HepG2 (cell line): ENCODE results near the gene NAALADL1. TPM values are rescaled to one million over a fixed set of nuclear protein-coding genes. Genes with fewer than 3 reads are reported as not detected.

Source experiments
- CENPT ChIP-seq: sonication (generic); formaldehyde crosslinking; IDR thresholded peaks from 2 replicates; pipeline ENCODE4 v1.8.0; 2022; ENCODE audit warnings: low read depth, mild to moderate bottlenecking, moderate library complexity, missing genetic modification reagents
- GPN1 ChIP-seq: sonication (generic); formaldehyde crosslinking; IDR thresholded peaks from 2 replicates; pipeline ENCODE4 v1.5.1; 2020; ENCODE audit warnings: missing genetic modification reagents, borderline replicate concordance
- HINFP ChIP-seq: sonication (generic); formaldehyde crosslinking; IDR thresholded peaks from 2 replicates; pipeline ENCODE4 v1.4.0; 2020; ENCODE audit warnings: low read depth, mild to moderate bottlenecking, missing genetic modification reagents
- HNF4A ChIP-seq: sonication (generic); formaldehyde crosslinking; IDR thresholded peaks from 2 replicates; pipeline ENCODE4 v1.4.0; 2020; ENCODE audit warnings: missing genetic modification reagents
- IKZF4 ChIP-seq: sonication (generic); formaldehyde crosslinking; IDR thresholded peaks from 2 replicates; pipeline ENCODE4 v1.5.1; 2020; ENCODE audit warnings: borderline replicate concordance, mild to moderate bottlenecking, low read depth, missing genetic modification reagents; ENCODE audit errors: not compliant biosample characterization
- MAFF ChIP-seq: IDR thresholded peaks from 2 replicates; pipeline ENCODE4 v1.6.1; 2011; ENCODE audit warnings: low read depth, low read length, improper control_type of control experiment
- NONO ChIP-seq, 2 experiments: fragments of 450-650 bp in 1 of 2; sonication (generic) in 1 of 2; formaldehyde crosslinking in 1 of 2; IDR thresholded peaks in 1 of 2; conservative IDR thresholded peaks in 1 of 2; 2 replicates each; pipeline versions ENCODE4 v1.6.1 to v1.8.0; 2017 to 2022; ENCODE audit warnings: mild to moderate bottlenecking in 1 of 2, missing genetic modification reagents in 1 of 2, moderate library complexity in 1 of 2
- RBFOX2 ChIP-seq: fragments of 200-400 bp; formaldehyde crosslinking; IDR thresholded peaks from 2 replicates; pipeline ENCODE4 v1.6.1; 2017; ENCODE audit warnings: low read depth, mild to moderate bottlenecking, low read length
- SMARCE1 ChIP-seq: fragments of 450-650 bp; IDR thresholded peaks from 2 replicates; pipeline ENCODE4 v1.6.1; 2017; ENCODE audit warnings: borderline replicate concordance
- TARDBP ChIP-seq: sonication (generic); formaldehyde crosslinking; IDR thresholded peaks from 2 replicates; pipeline ENCODE4 v1.8.0; 2022; ENCODE audit warnings: mild to moderate bottlenecking, missing genetic modification reagents
- ZBTB34 ChIP-seq: sonication (generic); formaldehyde crosslinking; IDR thresholded peaks from 2 replicates; pipeline ENCODE4 v1.8.0; 2022; ENCODE audit warnings: mild to moderate bottlenecking, missing genetic modification reagents
- ZFP82 ChIP-seq: sonication (generic); formaldehyde crosslinking; IDR thresholded peaks from 2 replicates; pipeline ENCODE4 v1.5.1; 2020; ENCODE audit warnings: mild to moderate bottlenecking, missing genetic modification reagents, borderline replicate concordance
- ZKSCAN1 ChIP-seq: fragments of 150-350 bp; IDR thresholded peaks from 2 replicates; pipeline ENCODE4 v1.6.1; 2014; ENCODE audit warnings: low read length
- ZNF17 ChIP-seq: sonication (generic); formaldehyde crosslinking; IDR thresholded peaks from 2 replicates; pipeline ENCODE4 v1.5.0; 2020; ENCODE audit warnings: mild to moderate bottlenecking, missing genetic modification reagents
- ZNF703 ChIP-seq: sonication (generic); formaldehyde crosslinking; IDR thresholded peaks from 2 replicates; pipeline ENCODE4 v1.5.1; 2020; ENCODE audit warnings: missing genetic modification reagents, mild to moderate bottlenecking, moderate library complexity, borderline replicate concordance
- polyA plus RNA-seq, 8 experiments: library from polyadenylated mRNA; depleted of rRNA in 3 of 8; stranded (reverse) in 7 of 8; unstranded in 1 of 8; fragments of >200 nt; fragmentation: Illumina TruSeq in 4 of 8; extraction: Trizol in 4 of 8; gene quantifications; 2 replicates each; pipeline versions ENCODE4 v1.2.1 to v1.2.3, GENCODE V29; 2011 to 2016; ENCODE audit warnings: low read depth in 4 of 8, missing spikeins in 1 of 8, mixed read lengths in 1 of 8; ENCODE audit not compliant: insufficient read depth in 1 of 8
- total RNA-seq, 5 experiments: library from RNA; depleted of rRNA; stranded (reverse); fragments of >200 nt; fragmentation: Illumina TruSeq; extraction: Trizol; gene quantifications; 2 replicates each; pipeline ENCODE4 v1.2.3, GENCODE V29; 2016; ENCODE audit warnings: low read depth in 1 of 5
- TF ChIP-seq, protein P1 (sequence below): sonication (generic); formaldehyde crosslinking; IDR thresholded peaks from 2 replicates; pipeline ENCODE4 v1.5.0; 2020; ENCODE audit warnings: mild to moderate bottlenecking, missing genetic modification reagents, borderline replicate concordance
- TF ChIP-seq, protein P2 (sequence below): IDR thresholded peaks from 2 replicates; pipeline ENCODE4 v1.6.1; 2018; ENCODE audit warnings: missing genetic modification reagents, mild to moderate bottlenecking, missing compliant biosample characterization
- TF ChIP-seq, protein P3 (sequence below): sonication (generic); formaldehyde crosslinking; IDR thresholded peaks from 2 replicates; pipeline ENCODE4 v1.4.0; 2020; ENCODE audit warnings: missing genetic modification reagents

Gene NAALADL1
- total and polyA plus RNA-seq, 2 of the 13 experiments (the other 11 are each of a cell fraction or from before 2014, with no cell fraction given) = 9.3 to 33.9 TPM

DNA sequence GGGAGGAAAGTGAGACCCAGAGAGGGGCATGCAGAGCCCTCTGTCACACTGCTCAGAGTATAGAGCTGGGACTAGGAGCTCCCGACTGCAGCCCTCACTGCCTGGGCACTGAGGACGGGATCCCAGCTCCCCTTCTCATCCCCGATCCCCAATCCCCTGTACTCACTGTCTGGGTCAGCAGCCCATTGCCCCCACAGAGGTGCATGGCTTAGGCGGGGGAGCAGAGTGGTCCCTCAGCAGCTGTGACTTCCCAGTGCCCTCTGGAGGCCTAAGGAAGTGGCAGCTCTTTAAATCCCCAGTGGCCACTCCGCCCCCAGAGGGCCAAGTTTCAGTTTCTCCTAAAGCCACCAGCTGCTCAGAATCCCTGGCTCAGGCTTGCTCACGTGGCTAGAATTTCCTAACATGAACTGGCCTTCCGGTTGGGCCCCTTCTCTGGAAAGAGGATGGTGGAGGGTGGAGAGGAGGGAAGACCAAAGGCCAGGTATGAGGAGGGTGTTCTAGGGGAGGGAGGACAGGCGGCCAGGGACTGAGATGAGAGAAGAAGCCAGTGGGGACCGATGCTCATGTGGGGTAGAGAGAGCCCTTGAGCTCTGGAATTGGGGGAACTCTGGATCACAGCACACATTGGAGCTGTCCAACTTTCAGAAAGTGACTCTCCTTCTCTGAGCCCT, 61.5 kb downstream of the NAALADL1 start, which contains the start of gene BATF2 (continued):
- TF ChIP-seq CENPT (CRISPR knock-in tag) (no peak), ZNF17 (CRISPR knock-in tag) (no peak), IKZF4 (no peak), NONO (IDR thresholded peaks at IDR 0.05) (no peak), NONO (CRISPR knock-in tag; conservative IDR thresholded peaks at IDR 0.05) (peak; percentile 72), ZFP82 (no peak), ZKSCAN1 (no peak), HINFP (no peak), HNF4A (CRISPR knock-in tag) (peak; percentile 80), SMARCE1 (no peak), ZNF703 (CRISPR knock-in tag) (no peak), ZBTB34 (CRISPR knock-in tag) (no peak), RBFOX2 (no peak), MAFF (no peak), TARDBP (CRISPR knock-in tag) (peak; percentile 81; the same call in 1 of the 2 replicates), GPN1 (CRISPR knock-in tag) (no peak)
- TF ChIP-seq, protein P1, sequence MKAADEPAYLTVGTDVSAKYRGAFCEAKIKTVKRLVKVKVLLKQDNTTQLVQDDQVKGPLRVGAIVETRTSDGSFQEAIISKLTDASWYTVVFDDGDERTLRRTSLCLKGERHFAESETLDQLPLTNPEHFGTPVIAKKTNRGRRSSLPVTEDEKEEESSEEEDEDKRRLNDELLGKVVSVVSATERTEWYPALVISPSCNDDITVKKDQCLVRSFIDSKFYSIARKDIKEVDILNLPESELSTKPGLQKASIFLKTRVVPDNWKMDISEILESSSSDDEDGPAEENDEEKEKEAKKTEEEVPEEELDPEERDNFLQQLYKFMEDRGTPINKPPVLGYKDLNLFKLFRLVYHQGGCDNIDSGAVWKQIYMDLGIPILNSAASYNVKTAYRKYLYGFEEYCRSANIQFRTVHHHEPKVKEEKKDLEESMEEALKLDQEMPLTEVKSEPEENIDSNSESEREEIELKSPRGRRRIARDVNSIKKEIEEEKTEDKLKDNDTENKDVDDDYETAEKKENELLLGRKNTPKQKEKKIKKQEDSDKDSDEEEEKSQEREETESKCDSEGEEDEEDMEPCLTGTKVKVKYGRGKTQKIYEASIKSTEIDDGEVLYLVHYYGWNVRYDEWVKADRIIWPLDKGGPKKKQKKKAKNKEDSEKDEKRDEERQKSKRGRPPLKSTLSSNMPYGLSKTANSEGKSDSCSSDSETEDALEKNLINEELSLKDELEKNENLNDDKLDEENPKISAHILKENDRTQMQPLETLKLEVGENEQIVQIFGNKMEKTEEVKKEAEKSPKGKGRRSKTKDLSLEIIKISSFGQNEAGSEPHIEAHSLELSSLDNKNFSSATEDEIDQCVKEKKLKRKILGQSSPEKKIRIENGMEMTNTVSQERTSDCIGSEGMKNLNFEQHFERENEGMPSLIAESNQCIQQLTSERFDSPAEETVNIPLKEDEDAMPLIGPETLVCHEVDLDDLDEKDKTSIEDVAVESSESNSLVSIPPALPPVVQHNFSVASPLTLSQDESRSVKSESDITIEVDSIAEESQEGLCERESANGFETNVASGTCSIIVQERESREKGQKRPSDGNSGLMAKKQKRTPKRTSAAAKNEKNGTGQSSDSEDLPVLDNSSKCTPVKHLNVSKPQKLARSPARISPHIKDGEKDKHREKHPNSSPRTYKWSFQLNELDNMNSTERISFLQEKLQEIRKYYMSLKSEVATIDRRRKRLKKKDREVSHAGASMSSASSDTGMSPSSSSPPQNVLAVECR (CRISPR knock-in tag) = peak; percentile 87; the same call in 1 of the 2 replicates
- TF ChIP-seq, protein P2, sequence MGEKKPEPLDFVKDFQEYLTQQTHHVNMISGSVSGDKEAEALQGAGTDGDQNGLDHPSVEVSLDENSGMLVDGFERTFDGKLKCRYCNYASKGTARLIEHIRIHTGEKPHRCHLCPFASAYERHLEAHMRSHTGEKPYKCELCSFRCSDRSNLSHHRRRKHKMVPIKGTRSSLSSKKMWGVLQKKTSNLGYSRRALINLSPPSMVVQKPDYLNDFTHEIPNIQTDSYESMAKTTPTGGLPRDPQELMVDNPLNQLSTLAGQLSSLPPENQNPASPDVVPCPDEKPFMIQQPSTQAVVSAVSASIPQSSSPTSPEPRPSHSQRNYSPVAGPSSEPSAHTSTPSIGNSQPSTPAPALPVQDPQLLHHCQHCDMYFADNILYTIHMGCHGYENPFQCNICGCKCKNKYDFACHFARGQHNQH (CRISPR knock-in tag) = peak; percentile 72
- TF ChIP-seq, protein P3, sequence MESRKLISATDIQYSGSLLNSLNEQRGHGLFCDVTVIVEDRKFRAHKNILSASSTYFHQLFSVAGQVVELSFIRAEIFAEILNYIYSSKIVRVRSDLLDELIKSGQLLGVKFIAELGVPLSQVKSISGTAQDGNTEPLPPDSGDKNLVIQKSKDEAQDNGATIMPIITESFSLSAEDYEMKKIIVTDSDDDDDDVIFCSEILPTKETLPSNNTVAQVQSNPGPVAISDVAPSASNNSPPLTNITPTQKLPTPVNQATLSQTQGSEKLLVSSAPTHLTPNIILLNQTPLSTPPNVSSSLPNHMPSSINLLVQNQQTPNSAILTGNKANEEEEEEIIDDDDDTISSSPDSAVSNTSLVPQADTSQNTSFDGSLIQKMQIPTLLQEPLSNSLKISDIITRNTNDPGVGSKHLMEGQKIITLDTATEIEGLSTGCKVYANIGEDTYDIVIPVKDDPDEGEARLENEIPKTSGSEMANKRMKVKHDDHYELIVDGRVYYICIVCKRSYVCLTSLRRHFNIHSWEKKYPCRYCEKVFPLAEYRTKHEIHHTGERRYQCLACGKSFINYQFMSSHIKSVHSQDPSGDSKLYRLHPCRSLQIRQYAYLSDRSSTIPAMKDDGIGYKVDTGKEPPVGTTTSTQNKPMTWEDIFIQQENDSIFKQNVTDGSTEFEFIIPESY (CRISPR knock-in tag) = peak; percentile 36
